ENCODE data around the gene C9orf153.

- TF ChIP-seq, protein P1, sequence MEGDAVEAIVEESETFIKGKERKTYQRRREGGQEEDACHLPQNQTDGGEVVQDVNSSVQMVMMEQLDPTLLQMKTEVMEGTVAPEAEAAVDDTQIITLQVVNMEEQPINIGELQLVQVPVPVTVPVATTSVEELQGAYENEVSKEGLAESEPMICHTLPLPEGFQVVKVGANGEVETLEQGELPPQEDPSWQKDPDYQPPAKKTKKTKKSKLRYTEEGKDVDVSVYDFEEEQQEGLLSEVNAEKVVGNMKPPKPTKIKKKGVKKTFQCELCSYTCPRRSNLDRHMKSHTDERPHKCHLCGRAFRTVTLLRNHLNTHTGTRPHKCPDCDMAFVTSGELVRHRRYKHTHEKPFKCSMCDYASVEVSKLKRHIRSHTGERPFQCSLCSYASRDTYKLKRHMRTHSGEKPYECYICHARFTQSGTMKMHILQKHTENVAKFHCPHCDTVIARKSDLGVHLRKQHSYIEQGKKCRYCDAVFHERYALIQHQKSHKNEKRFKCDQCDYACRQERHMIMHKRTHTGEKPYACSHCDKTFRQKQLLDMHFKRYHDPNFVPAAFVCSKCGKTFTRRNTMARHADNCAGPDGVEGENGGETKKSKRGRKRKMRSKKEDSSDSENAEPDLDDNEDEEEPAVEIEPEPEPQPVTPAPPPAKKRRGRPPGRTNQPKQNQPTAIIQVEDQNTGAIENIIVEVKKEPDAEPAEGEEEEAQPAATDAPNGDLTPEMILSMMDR (IDR thresholded peaks at IDR 0.05; ENCODE audit: low read depth, low read length) = no peak
- peak; percentile 81 for TF ChIP-seq POLR2A (IDR thresholded peaks at IDR 0.05; ENCODE audit: extremely low read depth, insufficient read length)
- peak; percentile 45 for TF ChIP-seq MAX (IDR thresholded peaks at IDR 0.05; ENCODE audit: low read depth, low read length)
- peak; percentile 84 for TF ChIP-seq MYC (IDR thresholded peaks at IDR 0.05; ENCODE audit: low read depth, low read length)
Observed at GRCh38 chr9:86282077-86282978, 22.9 kb upstream of the C9orf153 start, which contains the start of gene ISCA1.

All from NB4 (cell line).